Measurements from ENCODE around the gene GALNTL6. TPM values are rescaled to one million over a fixed set of nuclear protein-coding genes. Genes with fewer than 3 reads are reported as not detected.

Gene GALNTL6
- total and polyA plus RNA-seq, 8 donors, result 0.15 to 0.87 (median 0.58) TPM; not detected in 3

GRCh38 chr4:172287117-172287516 is 473.9 kb downstream of the GALNTL6 start:
- no peak for DNase-seq
- Histone ChIP-seq H3K4me1 (no peaks in the 10 kb centered on the region), H3K9me3 (no peaks in the 10 kb centered on the region), H3K4me3 (no peak overlapping the region), H3K27me3 (no peaks in the 10 kb centered on the region), H3K36me3 (no peaks in the 10 kb centered on the region), H3K27ac (no peak overlapping the region)
- intact Hi-C loops (cut with DNase I; ENCODE audit: low total_unique reads), result no loop called here
- TF ChIP-seq EP300 (IDR thresholded peaks at IDR 0.05), result no peak
- TF ChIP-seq POLR2AphosphoS5 (IDR thresholded peaks at IDR 0.05), result no peak
- no peak for TF ChIP-seq POLR2A (IDR thresholded peaks at IDR 0.05)
- no peak for TF ChIP-seq CTCF (IDR thresholded peaks at IDR 0.05)

GRCh38 chr4:172305698-172306097 is 492.5 kb downstream of the GALNTL6 start:
- no peaks in the 10 kb centered on the region for H3K27me3 ChIP-seq
- TF ChIP-seq POLR2A (IDR thresholded peaks at IDR 0.05) (no peak), CTCF (IDR thresholded peaks at IDR 0.05) (no peak), EP300 (IDR thresholded peaks at IDR 0.05) (no peak)
- no peak overlapping the region for H3K4me3 ChIP-seq
- H3K36me3 ChIP-seq, result no peaks in the 10 kb centered on the region
- no peaks in the 10 kb centered on the region for H3K9me3 ChIP-seq
- H3K4me1 ChIP-seq, result no peaks in the 10 kb centered on the region
- 86 to 92% (median 89%) methylated on average over 1 of the region's 1 CpG for WGBS, 5 donors
- intact Hi-C loops (cut with DNase I; ENCODE audit: low total_unique reads), result no loop called here
- H3K27ac ChIP-seq, result no peak overlapping the region
- no peak for DNase-seq

GRCh38 chr4:172308078-172308477 is 494.9 kb downstream of the GALNTL6 start:
- Histone ChIP-seq H3K27ac (no peak overlapping the region), H3K36me3 (no peaks in the 10 kb centered on the region), H3K9me3 (no peaks in the 10 kb centered on the region), H3K4me1 (no peaks in the 10 kb centered on the region), H3K27me3 (no peaks in the 10 kb centered on the region), H3K4me3 (no peak overlapping the region)
- no peak for TF ChIP-seq EP300 (IDR thresholded peaks at IDR 0.05)
- no peak for TF ChIP-seq CTCF (IDR thresholded peaks at IDR 0.05)
- no peak for TF ChIP-seq POLR2AphosphoS5 (IDR thresholded peaks at IDR 0.05)
- TF ChIP-seq POLR2A (IDR thresholded peaks at IDR 0.05), result no peak
- WGBS, 5 donors, result 89 to 98% (median 94%) methylated on average over 2 of the region's 2 CpGs
- intact Hi-C loops (cut with DNase I; ENCODE audit: low total_unique reads), result no loop called here
- DNase-seq, result no peak

- Histone ChIP-seq H3K4me3 (no peak overlapping the region), H3K36me3 (no peaks in the 10 kb centered on the region), H3K27me3 (no peaks in the 10 kb centered on the region), H3K4me1 (no peaks in the 10 kb centered on the region), H3K9me3 (no peaks in the 10 kb centered on the region), H3K27ac (no peak overlapping the region)
- intact Hi-C loops (cut with DNase I; ENCODE audit: low total_unique reads), result no loop called here
- TF ChIP-seq POLR2A (IDR thresholded peaks at IDR 0.05), result no peak
- TF ChIP-seq EP300 (IDR thresholded peaks at IDR 0.05), result no peak
- no peak for TF ChIP-seq POLR2AphosphoS5 (IDR thresholded peaks at IDR 0.05)
- TF ChIP-seq CTCF (IDR thresholded peaks at IDR 0.05), result no peak
- DNase-seq, result no peak
- 82 to 93% (median 82%) methylated on average over 3 of the region's 3 CpGs for WGBS, 5 donors
These were observed 498.5 kb downstream of the GALNTL6 start for GRCh38 chr4:172311682-172312081.

All from stomach (tissue), 9 donors.